GM21367 (cell line): Measurements from ENCODE around the gene IL1B.

Experiments used
- ATAC-seq: cut with Tn5 transposase; IDR thresholded peaks from one replicate; pipeline ENCODE4 v1.9.1; 2021; ENCODE audit not compliant: unreplicated experiment

Gene IL1B

DNA sequence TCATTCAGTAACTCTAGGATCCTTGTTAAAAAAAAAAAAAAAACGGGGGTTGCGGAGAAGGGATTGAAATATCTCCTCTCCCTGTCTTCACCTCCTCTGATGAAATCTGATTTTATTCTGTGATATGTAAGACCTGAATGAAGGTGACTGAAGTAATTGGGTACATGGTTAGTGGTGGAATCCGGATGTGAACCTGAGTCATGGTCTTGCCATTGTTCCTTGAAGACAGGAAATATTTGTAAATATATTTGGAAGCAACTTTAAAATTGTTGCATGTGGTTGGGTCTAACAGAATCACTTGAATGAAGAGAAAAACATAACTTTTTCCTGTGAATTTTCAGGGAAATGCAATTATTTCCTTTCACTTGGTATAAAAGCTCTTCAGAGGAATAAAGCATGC lies 49.3 kb downstream of the IL1B start:
- no peak for ATAC-seq

DNA sequence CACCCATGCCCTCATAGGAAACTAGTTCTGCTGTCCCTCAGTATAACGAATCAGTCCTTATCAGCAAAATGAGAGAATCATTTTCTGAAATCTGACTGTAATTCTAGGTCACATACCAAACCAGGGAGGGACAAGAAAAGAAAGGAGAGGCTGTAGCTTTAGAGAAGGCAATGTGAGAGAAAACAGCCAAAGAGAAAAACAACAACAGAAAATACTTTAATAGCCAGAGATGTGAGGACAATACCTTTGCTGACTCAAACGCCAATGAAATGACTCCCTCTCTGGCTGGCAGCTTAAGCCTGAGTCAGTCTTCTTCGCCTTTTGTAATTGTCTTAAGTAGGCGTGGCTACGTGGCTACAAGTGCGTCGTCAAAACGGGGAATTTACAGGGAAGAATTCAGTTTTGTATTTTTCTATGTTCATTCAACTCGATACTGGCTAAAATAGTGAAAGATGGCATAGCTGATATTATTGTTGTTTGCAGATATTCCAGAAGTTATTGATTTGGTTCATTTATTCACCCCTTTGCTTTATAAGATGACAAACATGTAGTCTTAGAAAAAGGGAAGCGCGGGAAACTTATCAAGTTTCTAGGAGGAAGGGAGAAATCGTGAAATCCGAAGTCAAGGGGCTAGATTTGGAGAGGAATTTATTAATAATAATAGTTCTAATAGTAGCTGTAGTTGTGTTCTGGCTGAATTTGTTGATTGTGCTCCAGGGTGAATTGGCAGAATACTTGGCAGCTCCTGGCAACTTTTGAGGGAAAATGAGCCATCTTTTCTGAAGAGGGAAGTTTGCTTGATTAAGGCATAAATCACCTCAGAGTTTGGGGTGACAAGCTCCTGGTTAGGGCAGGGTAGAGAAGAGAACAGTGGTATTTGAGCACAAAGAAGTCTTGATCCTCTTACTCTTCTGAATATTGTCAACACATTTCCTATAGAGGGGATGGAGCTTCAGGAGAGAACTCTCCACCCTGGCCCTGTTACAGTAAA lies 52.1 kb downstream of the IL1B start, which contains the start of gene IL1A:
IL1A (minus strand) TSS at position 295 of the 991 bp plus-strand sequence. CDS start 723 bp downstream, outside the sequence.
- ATAC-seq: no peak

DNA sequence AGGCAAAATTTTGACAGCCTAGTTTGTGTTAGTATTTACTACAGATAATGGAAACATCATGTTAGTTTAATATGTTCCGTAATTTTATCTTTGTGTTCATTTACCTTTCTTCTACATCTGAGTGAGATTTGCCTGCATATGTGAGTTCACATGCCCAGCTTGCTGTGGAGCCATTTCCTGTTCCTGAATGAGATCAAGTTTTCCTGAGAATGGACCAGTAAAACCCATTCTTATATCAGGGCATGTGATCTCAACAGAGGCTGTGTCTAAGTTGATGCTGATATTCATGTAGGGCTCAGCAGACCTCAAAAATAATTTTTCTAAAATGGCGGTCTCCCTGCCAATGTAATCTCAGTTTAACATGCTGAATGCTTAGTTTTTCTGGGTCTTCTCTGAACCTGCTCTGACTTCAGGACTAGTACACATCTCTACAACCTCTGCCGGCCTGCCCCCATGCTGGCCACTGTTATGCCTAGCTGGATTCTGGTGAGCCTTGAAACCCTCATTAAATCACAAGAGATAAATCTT lies 53.3 kb downstream of the IL1B start:
- ATAC-seq: no peak

DNA sequence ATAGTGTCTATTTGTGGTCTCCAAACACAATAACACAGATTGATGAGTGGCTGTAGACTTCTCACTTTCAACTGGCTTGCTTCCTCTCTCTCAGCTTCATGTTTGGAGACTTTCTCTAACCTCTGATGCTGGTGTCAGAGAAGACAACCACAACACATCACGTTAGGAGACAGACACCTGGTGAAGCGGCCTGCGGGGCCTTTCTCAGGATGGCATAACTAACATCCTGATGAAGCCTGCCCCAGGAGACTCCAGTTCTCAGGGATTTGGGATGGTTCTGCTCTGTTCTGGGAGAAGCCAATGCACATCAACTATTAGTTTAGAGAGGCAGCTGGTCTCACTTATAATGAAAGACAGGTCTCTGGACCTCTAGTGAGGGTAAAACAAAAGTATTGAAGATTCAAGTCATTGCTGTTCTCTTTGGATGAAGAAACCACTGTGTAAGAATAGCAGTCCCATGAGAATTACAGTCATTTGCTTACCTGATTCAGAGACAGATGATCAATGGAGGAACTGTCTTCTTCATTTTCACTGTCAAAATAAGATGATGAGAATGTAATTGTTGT lies 54.3 kb downstream of the IL1B start:
- ATAC-seq: peak; percentile 84
